GM04503 (cell line): ENCODE measurements around the gene TLR9.
"Not testable (repeated sequence)": the region's sequence is repeated elsewhere in the genome, so short reads cannot be mapped to it uniquely, and the experiment has no call there.

Experiments used
- DNase-seq: peaks from one replicate; pipeline ENCODE4 v3.0.0-alpha.2; 2012; ENCODE audit warnings: low read depth

TLR9 gene

GRCh38 chr3:52225452-52226228 lies at the start of gene TLR9:
Gene TLR9, minus strand, starts transcription at chr3:52225645. Its CDS starts 116 bp downstream, at chr3:52225529.
- DNase-seq, result no peak

- not testable (repeated sequence) for DNase-seq
Measured at GRCh38 chr3:52274781-52275180, 49.3 kb upstream of the TLR9 start.

- DNase-seq, result no peak
Measured at GRCh38 chr3:52272831-52273230, 47.4 kb upstream of the TLR9 start.

GRCh38 chr3:52272172-52272571 lies 46.7 kb upstream of the TLR9 start:
- DNase-seq, result not testable (repeated sequence)

GRCh38 chr3:52270252-52270754 lies 44.9 kb upstream of the TLR9 start:
- no peak for DNase-seq

GRCh38 chr3:52269776-52270175 lies 44.3 kb upstream of the TLR9 start:
- DNase-seq, result no peak

- DNase-seq, result no peak
Measured at GRCh38 chr3:52268036-52268435, 42.6 kb upstream of the TLR9 start.

- no peak for DNase-seq
Measured at GRCh38 chr3:52265387-52265786, 39.9 kb upstream of the TLR9 start.

- no peak for DNase-seq
Measured at GRCh38 chr3:52262447-52262846, 37.0 kb upstream of the TLR9 start.

- no peak for DNase-seq
Measured at GRCh38 chr3:52259448-52259847, 34.0 kb upstream of the TLR9 start.

GRCh38 chr3:52259035-52259434 lies 33.6 kb upstream of the TLR9 start:
- DNase-seq, result no peak

- no peak for DNase-seq
Measured at GRCh38 chr3:52257911-52258310, 32.5 kb upstream of the TLR9 start.

GRCh38 chr3:52256622-52257021 lies 31.2 kb upstream of the TLR9 start:
- DNase-seq, result no peak

- DNase-seq, result no peak
Measured at GRCh38 chr3:52256159-52256558, 30.7 kb upstream of the TLR9 start.

GRCh38 chr3:52254608-52255007 lies 29.2 kb upstream of the TLR9 start:
- DNase-seq, result no peak

GRCh38 chr3:52253314-52254304 lies 28.2 kb upstream of the TLR9 start:
- no peak for DNase-seq

- no peak for DNase-seq
Measured at GRCh38 chr3:52250122-52250521, 24.7 kb upstream of the TLR9 start.

GRCh38 chr3:52249683-52250082 lies 24.2 kb upstream of the TLR9 start:
- DNase-seq, result no peak

GRCh38 chr3:52248816-52249547 lies 23.5 kb upstream of the TLR9 start:
- no peak for DNase-seq

GRCh38 chr3:52248165-52248541 lies 22.7 kb upstream of the TLR9 start:
- DNase-seq, result no peak

- DNase-seq, result no peak
Measured at GRCh38 chr3:52247409-52248164, 22.1 kb upstream of the TLR9 start.
